ENCODE measurements around the gene VPS37D. TPM values are rescaled to one million over a fixed set of nuclear protein-coding genes. Genes with fewer than 3 reads are reported as not detected.

VPS37D gene
- total and polyA plus RNA-seq, 8 donors: 0.55 to 2.4 (median 2.2) TPM; not detected in 4

- TF ChIP-seq POLR2AphosphoS5 (IDR thresholded peaks at IDR 0.05) (no peak), POLR2A (IDR thresholded peaks at IDR 0.05) (no peak), EP300 (IDR thresholded peaks at IDR 0.05) (no peak), CTCF (IDR thresholded peaks at IDR 0.05) (no peak)
- intact Hi-C loops (cut with DNase I; ENCODE audit: low total_unique reads): no loop called here
- no peak overlapping the region for H3K27ac ChIP-seq
- no peaks in the 10 kb centered on the region for H3K36me3 ChIP-seq
- peaks cover 6 to 14% (median 10%) of the 10 kb centered on the region in 4 donors for H3K4me1 ChIP-seq
- no peaks in the 10 kb centered on the region for H3K9me3 ChIP-seq
- WGBS, 5 donors: 1 to 2% (median 1%) methylated on average over 7 to 62 of the region's 62 CpGs
- peak; percentile 28 to 85 for DNase-seq
- peak overlapping the region; percentile 41 to 53 (median 48) for H3K4me3 ChIP-seq
- H3K27me3 ChIP-seq: peaks cover 0 to 95% (median 48%) of the 10 kb centered on the region in 3 donors
These were observed 19.7 kb upstream of the VPS37D start for GRCh38 chr7:73647725-73648592.

- whole genome bisulfite sequencing, 5 donors: 36 to 60% (median 54%) methylated on average over 1 of the region's 1 CpG
These were observed 18.9 kb upstream of the VPS37D start for GRCh38 chr7:73648593-73649332.

GRCh38 chr7:73649576-73649975 is 18.1 kb upstream of the VPS37D start:
- TF ChIP-seq CTCF (IDR thresholded peaks at IDR 0.05) (no peak), POLR2A (IDR thresholded peaks at IDR 0.05) (no peak)
- Histone ChIP-seq H3K4me3 (no peak overlapping the region), H3K27me3 (peaks cover 0 to 87% (median 48%) of the 10 kb centered on the region in 3 donors), H3K27ac (no peak overlapping the region), H3K4me1 (peaks cover 6 to 14% (median 10%) of the 10 kb centered on the region in 4 donors), H3K36me3 (no peaks in the 10 kb centered on the region), H3K9me3 (no peaks in the 10 kb centered on the region)
- WGBS, 5 donors: 40 to 54% (median 43%) methylated on average over 5 to 9 of the region's 9 CpGs
- intact Hi-C loops (cut with DNase I; ENCODE audit: low total_unique reads): no loop called here
- no peak for DNase-seq

More at GRCh38 chr7:73648593-73649332, 18.9 kb upstream of the VPS37D start:
- TF ChIP-seq POLR2AphosphoS5 (IDR thresholded peaks at IDR 0.05) (no peak), POLR2A (IDR thresholded peaks at IDR 0.05) (no peak)
- no peak for DNase-seq
- H3K27ac ChIP-seq: no peak overlapping the region
- no peaks in the 10 kb centered on the region for H3K9me3 ChIP-seq
- intact Hi-C loops (cut with DNase I; ENCODE audit: low total_unique reads): no loop called here
- H3K27me3 ChIP-seq: peaks cover 0 to 95% (median 48%) of the 10 kb centered on the region in 3 donors
- H3K4me3 ChIP-seq: no peak overlapping the region
- no peaks in the 10 kb centered on the region for H3K36me3 ChIP-seq
- peaks cover 6 to 14% (median 10%) of the 10 kb centered on the region in 4 donors for H3K4me1 ChIP-seq

- H3K36me3 ChIP-seq: no peaks in the 10 kb centered on the region
- H3K4me1 ChIP-seq: peaks cover 6 to 14% (median 10%) of the 10 kb centered on the region in 4 donors
- H3K27ac ChIP-seq: no peak overlapping the region
- H3K4me3 ChIP-seq: no peak overlapping the region
- 56 to 67% (median 58%) methylated on average over 5 of the region's 5 CpGs for WGBS, 5 donors
- intact Hi-C loops (cut with DNase I; ENCODE audit: low total_unique reads): no loop called here
- TF ChIP-seq EP300 (IDR thresholded peaks at IDR 0.05) (no peak), POLR2AphosphoS5 (IDR thresholded peaks at IDR 0.05) (no peak), CTCF (IDR thresholded peaks at IDR 0.05) (no peak), POLR2A (IDR thresholded peaks at IDR 0.05) (no peak)
- H3K27me3 ChIP-seq: peaks cover 0 to 83% (median 48%) of the 10 kb centered on the region in 3 donors
- DNase-seq: no peak
- no peaks in the 10 kb centered on the region for H3K9me3 ChIP-seq
These were observed 17.1 kb upstream of the VPS37D start for GRCh38 chr7:73650524-73650923.

Data from stomach (tissue), 9 donors.